Mesenchymal stem cell (in vitro differentiated cells and primary cell): ENCODE results near the gene HLCS.

Source experiments
- DNase-seq: peaks from one replicate; pipeline ENCODE4 v3.0.0-alpha.2; 2013
- H2AFZ ChIP-seq: one replicate; pipeline ENCODE4 v1.6.1; 2013; ENCODE audit warnings: low read depth, mild to moderate bottlenecking, control low read depth, inconsistent platforms, low read length, moderate library complexity
- H2AK5ac ChIP-seq: 2 replicates; pipeline ENCODE4 v1.6.1; 2013; ENCODE audit warnings: low read length, moderate library complexity, mild to moderate bottlenecking, inconsistent platforms; ENCODE audit not compliant: severe bottlenecking
- H2BK120ac ChIP-seq: one replicate; pipeline ENCODE4 v1.6.1; 2013; ENCODE audit warnings: low read depth, mild to moderate bottlenecking, inconsistent platforms, low read length, moderate library complexity
- H2BK12ac ChIP-seq, 2 experiments: one replicate each; pipeline ENCODE4 v1.6.1; 2013; ENCODE audit warnings: inconsistent platforms in 2 of 2, low read length in 2 of 2, mild to moderate bottlenecking in 2 of 2, moderate library complexity in 2 of 2, control low read depth in 1 of 2
- H2BK15ac ChIP-seq: one replicate; pipeline ENCODE4 v1.6.1; 2013; ENCODE audit warnings: mild to moderate bottlenecking, low read depth, inconsistent platforms; ENCODE audit not compliant: poor library complexity, severe bottlenecking
- H2BK5ac ChIP-seq: 2 replicates; pipeline ENCODE4 v1.6.1; 2013; ENCODE audit warnings: low read depth, mild to moderate bottlenecking, low read length, control low read depth, inconsistent platforms; ENCODE audit not compliant: poor library complexity, severe bottlenecking
- H3K14ac ChIP-seq, 2 experiments: one replicate each; pipeline ENCODE4 v1.6.1; 2013; ENCODE audit warnings: inconsistent platforms in 2 of 2, low read length in 2 of 2, control low read depth in 1 of 2, mild to moderate bottlenecking in 1 of 2, moderate library complexity in 1 of 2
- H3K18ac ChIP-seq, 2 experiments: one replicate each; pipeline ENCODE4 v1.6.1; 2013; ENCODE audit warnings: inconsistent platforms in 2 of 2, low read length in 2 of 2, control low read depth in 1 of 2, low read depth in 1 of 2, mild to moderate bottlenecking in 1 of 2
- H3K23ac ChIP-seq, 2 experiments: one replicate each; pipeline ENCODE4 v1.6.1; 2013; ENCODE audit warnings: inconsistent platforms in 2 of 2, low read length in 2 of 2, mild to moderate bottlenecking in 2 of 2, moderate library complexity in 2 of 2, control low read depth in 1 of 2
- H3K27ac ChIP-seq: 2 replicates; pipeline ENCODE4 v1.5.1; 2013; ENCODE audit warnings: mild to moderate bottlenecking, moderate library complexity, low read length, control low read depth, inconsistent platforms; ENCODE audit not compliant: poor library complexity, severe bottlenecking
- H3K27me3 ChIP-seq, 2 experiments: 2 replicates each; pipeline versions ENCODE4 v1.6.1 to v1.7.0; 2013; ENCODE audit warnings: low read length in 2 of 2, mild to moderate bottlenecking in 2 of 2, moderate library complexity in 2 of 2, control low read depth in 1 of 2, inconsistent platforms in 1 of 2; ENCODE audit not compliant: control insufficient read depth in 1 of 2, insufficient read depth in 1 of 2
- H3K36me3 ChIP-seq, 2 experiments: 2 replicates each; pipeline versions ENCODE4 v1.6.1 to v1.7.0; 2013; ENCODE audit warnings: low read length in 2 of 2, control low read depth in 1 of 2, inconsistent platforms in 1 of 2, low read depth in 1 of 2, mild to moderate bottlenecking in 1 of 2; ENCODE audit not compliant: insufficient read depth in 2 of 2, control insufficient read depth in 1 of 2
- H3K4ac ChIP-seq, 2 experiments: one replicate each; pipeline ENCODE4 v1.6.1; 2013; ENCODE audit warnings: inconsistent platforms in 2 of 2, low read length in 2 of 2, mild to moderate bottlenecking in 2 of 2, moderate library complexity in 2 of 2, control low read depth in 1 of 2, low read depth in 1 of 2
- H3K4me1 ChIP-seq: 2 replicates; pipeline ENCODE4 v1.6.1; 2013; ENCODE audit warnings: low read depth, low read length, control low read depth; ENCODE audit not compliant: control insufficient read depth, insufficient read depth
- H3K4me2 ChIP-seq: 2 replicates; pipeline ENCODE4 v1.6.1; 2013; ENCODE audit warnings: low read length, mild to moderate bottlenecking, inconsistent platforms; ENCODE audit not compliant: poor library complexity, severe bottlenecking
- H3K4me3 ChIP-seq, 2 experiments: 2 replicates each; pipeline versions ENCODE4 v1.5.1 to v1.7.0; 2013; ENCODE audit warnings: low read length in 2 of 2, mild to moderate bottlenecking in 2 of 2, control low read depth in 1 of 2, low read depth in 1 of 2; ENCODE audit not compliant: insufficient read depth in 1 of 2
- H3K79me1 ChIP-seq: replicated peaks from 2 replicates; pipeline ENCODE4 v1.6.1; 2013; ENCODE audit warnings: mild to moderate bottlenecking, control low read depth, low read length, inconsistent platforms; ENCODE audit not compliant: poor library complexity, severe bottlenecking
- H3K9ac ChIP-seq: 2 replicates; pipeline ENCODE4 v1.7.0; 2013; ENCODE audit warnings: mild to moderate bottlenecking, low read length, moderate library complexity
- H3K9me3 ChIP-seq: 2 replicates; pipeline ENCODE4 v1.7.0; 2013; ENCODE audit warnings: mild to moderate bottlenecking, low read length; ENCODE audit not compliant: control insufficient read depth
- H4K8ac ChIP-seq: one replicate; pipeline ENCODE4 v1.6.1; 2013; ENCODE audit warnings: inconsistent platforms, mild to moderate bottlenecking, low read length, moderate library complexity
- H4K91ac ChIP-seq: one replicate; pipeline ENCODE4 v1.6.1; 2013; ENCODE audit warnings: mild to moderate bottlenecking, low read length, inconsistent platforms
- WGBS: methylation state at CpG from one replicate; pipeline ENCODE4 v1.1.7; 2013; ENCODE audit warnings: mixed read lengths; 5-methylcytosine and 5-hydroxymethylcytosine counted together

The HLCS gene

GRCh38 chr21:36773995-36774394 lies 192.5 kb downstream of the HLCS start:
- no peak overlapping the region for H3K14ac ChIP-seq
- H3K79me1 ChIP-seq = no peaks in the 10 kb centered on the region
- no peak overlapping the region for H2BK120ac ChIP-seq
- H4K8ac ChIP-seq = no peak overlapping the region
- no peak overlapping the region for H3K23ac ChIP-seq
- 77% methylated on average over 8 of the region's 8 CpGs for WGBS
- no peaks in the 10 kb centered on the region for H3K27me3 ChIP-seq
- H3K27ac ChIP-seq = no peak overlapping the region
- H2BK5ac ChIP-seq = no peak overlapping the region
- H2AFZ ChIP-seq = no peak overlapping the region
- H3K4ac ChIP-seq = no peak overlapping the region
- no peak for DNase-seq
- H3K9ac ChIP-seq = no peak overlapping the region
- H2AK5ac ChIP-seq = no peak overlapping the region
- H3K4me1 ChIP-seq = peaks cover 7% of the 10 kb centered on the region
- no peak overlapping the region for H3K18ac ChIP-seq
- no peak overlapping the region for H3K4me2 ChIP-seq
- H2BK12ac ChIP-seq = no peak overlapping the region
- no peaks in the 10 kb centered on the region for H3K9me3 ChIP-seq
- H4K91ac ChIP-seq = no peak overlapping the region
- H3K36me3 ChIP-seq = no peaks in the 10 kb centered on the region
- H2BK15ac ChIP-seq = no peak overlapping the region
- no peak overlapping the region for H3K4me3 ChIP-seq

GRCh38 chr21:36773117-36773516 lies 193.4 kb downstream of the HLCS start:
- H2BK5ac ChIP-seq = no peak overlapping the region

GRCh38 chr21:36769051-36769839 lies 197.2 kb downstream of the HLCS start:
- Histone ChIP-seq H4K91ac (no peak overlapping the region), H3K18ac (no peak overlapping the region), H2AFZ (no peak overlapping the region), H3K79me1 (peaks cover 5% of the 10 kb centered on the region), H3K27ac (no peak overlapping the region), H3K9ac (no peak overlapping the region), H4K8ac (no peak overlapping the region), H3K14ac (no peak overlapping the region), H2BK120ac (no peak overlapping the region), H2BK5ac (no peak overlapping the region), H2BK12ac (no peak overlapping the region), H3K4ac (no peak overlapping the region), H2BK15ac (no peak overlapping the region), H3K4me2 (no peak overlapping the region), H3K4me3 (no peak overlapping the region), H3K27me3 (no peaks in the 10 kb centered on the region), H3K4me1 (peaks cover 10% of the 10 kb centered on the region), H3K9me3 (no peaks in the 10 kb centered on the region), H3K23ac (no peak overlapping the region), H2AK5ac (no peak overlapping the region), H3K36me3 (peaks cover 4 to 9% of the 10 kb centered on the region in 2 experiments)
- 90% methylated on average over 7 of the region's 8 CpGs for WGBS
- DNase-seq = no peak

More at GRCh38 chr21:36773117-36773516, 193.4 kb downstream of the HLCS start:
- H3K4me2 ChIP-seq = no peak overlapping the region
- H4K8ac ChIP-seq = no peak overlapping the region
- H3K4me3 ChIP-seq = no peak overlapping the region
- H2BK12ac ChIP-seq = no peak overlapping the region
- no peaks in the 10 kb centered on the region for H3K9me3 ChIP-seq
- no peak overlapping the region for H2BK120ac ChIP-seq
- no peak overlapping the region for H3K23ac ChIP-seq
- no peak overlapping the region for H4K91ac ChIP-seq
- no peak overlapping the region for H3K18ac ChIP-seq
- 84% methylated on average over 5 of the region's 5 CpGs for WGBS
- peaks cover 7% of the 10 kb centered on the region for H3K4me1 ChIP-seq
- no peak overlapping the region for H3K4ac ChIP-seq
- H2AK5ac ChIP-seq = no peak overlapping the region
- no peak overlapping the region for H2BK15ac ChIP-seq
- H3K79me1 ChIP-seq = peaks cover 2% of the 10 kb centered on the region
- no peak overlapping the region for H3K9ac ChIP-seq
- no peak overlapping the region for H2AFZ ChIP-seq
- H3K36me3 ChIP-seq = no peaks in the 10 kb centered on the region
- H3K14ac ChIP-seq = peak overlapping the region in 1 of 2 experiments; percentile 5
- peak; percentile 38 for DNase-seq
- H3K27ac ChIP-seq = no peak overlapping the region
- H3K27me3 ChIP-seq = no peaks in the 10 kb centered on the region

GRCh38 chr21:36768496-36768895 lies 198.0 kb downstream of the HLCS start:
- 94% methylated on average over 13 of the region's 13 CpGs for WGBS
- H4K8ac ChIP-seq = no peak overlapping the region
- H3K4me2 ChIP-seq = no peak overlapping the region
- DNase-seq = no peak
- no peak overlapping the region for H2BK5ac ChIP-seq
- no peaks in the 10 kb centered on the region for H3K9me3 ChIP-seq
- peaks cover 7% of the 10 kb centered on the region for H3K4me1 ChIP-seq
- no peak overlapping the region for H2BK15ac ChIP-seq
- peaks cover 4 to 9% of the 10 kb centered on the region in 2 experiments for H3K36me3 ChIP-seq
- no peak overlapping the region for H3K27ac ChIP-seq
- no peak overlapping the region for H3K18ac ChIP-seq
- no peak overlapping the region for H3K4ac ChIP-seq
- H3K14ac ChIP-seq = no peak overlapping the region
- H2BK120ac ChIP-seq = no peak overlapping the region
- H2BK12ac ChIP-seq = no peak overlapping the region
- H3K23ac ChIP-seq = no peak overlapping the region
- peaks cover 5% of the 10 kb centered on the region for H3K79me1 ChIP-seq
- no peak overlapping the region for H3K4me3 ChIP-seq
- no peaks in the 10 kb centered on the region for H3K27me3 ChIP-seq
- no peak overlapping the region for H2AFZ ChIP-seq
- H4K91ac ChIP-seq = no peak overlapping the region
- H3K9ac ChIP-seq = no peak overlapping the region
- no peak overlapping the region for H2AK5ac ChIP-seq
